CD4-positive, CD25-positive, alpha-beta regulatory T cell (primary cell): ENCODE measurements around the gene IFT27. TPM values are rescaled to one million over a fixed set of nuclear protein-coding genes. Genes with fewer than 3 reads are reported as not detected.

Experiments
- ATAC-seq, 2 donors: fragments of 150-1000 bp; cut with Tn5 transposase; one replicate each; pipeline ENCODE4 v1.10.0; 2021; ENCODE audit warnings: low read depth in 2 of 2, moderate number of reproducible peaks in 2 of 2, moderate library complexity in 1 of 2
- DNase-seq, 3 donors: peaks; one replicate each; pipeline versions ENCODE4 v3.0.0 to v3.0.0-alpha.2; 2012 to 2022; ENCODE audit warnings: mixed read lengths in 1 of 3
- H3K27ac ChIP-seq: one replicate; pipeline ENCODE4 v1.7.0; 2013; ENCODE audit warnings: mild to moderate bottlenecking, low read length; ENCODE audit not compliant: insufficient read depth, poor library complexity, severe bottlenecking
- H3K27me3 ChIP-seq: one replicate; pipeline ENCODE4 v1.7.0; 2013; ENCODE audit warnings: low read length; ENCODE audit not compliant: control insufficient read depth, insufficient read depth
- H3K36me3 ChIP-seq: one replicate; pipeline ENCODE4 v1.7.0; 2013; ENCODE audit warnings: mild to moderate bottlenecking, low read length, moderate library complexity; ENCODE audit not compliant: control insufficient read depth, insufficient read depth
- H3K4me1 ChIP-seq: 2 replicates; pipeline ENCODE4 v1.7.0; 2013; ENCODE audit warnings: mild to moderate bottlenecking, low read length; ENCODE audit not compliant: insufficient read depth, control insufficient read depth, poor library complexity, severe bottlenecking
- H3K4me3 ChIP-seq: one replicate; pipeline ENCODE4 v1.7.0; 2013; ENCODE audit warnings: low read depth, mild to moderate bottlenecking, low read length, moderate library complexity
- H3K9me3 ChIP-seq, 2 experiments: 1 replicate in 1 of 2; 2 replicates in 1 of 2; pipeline ENCODE4 v1.7.0; 2013; ENCODE audit warnings: low read length in 2 of 2, mild to moderate bottlenecking in 1 of 2, moderate library complexity in 1 of 2; ENCODE audit not compliant: control insufficient read depth in 2 of 2
- H3K27ac Mint-ChIP-seq, 3 donors: one replicate each; pipeline ENCODE4 v1.8.0; 2020 to 2022; ENCODE audit warnings: mild to moderate bottlenecking in 3 of 3, mixed read lengths in 3 of 3, moderate library complexity in 2 of 3
- H3K27me3 Mint-ChIP-seq: one replicate; pipeline ENCODE4 v1.8.0; 2022; ENCODE audit warnings: mild to moderate bottlenecking, mixed read lengths
- H3K36me3 Mint-ChIP-seq: one replicate; pipeline ENCODE4 v1.8.0; 2020; ENCODE audit warnings: mixed read lengths
- H3K4me1 Mint-ChIP-seq, 4 donors: one replicate each; pipeline ENCODE4 v1.8.0; 2020 to 2022; ENCODE audit warnings: mixed read lengths in 4 of 4, mild to moderate bottlenecking in 1 of 4
- H3K4me3 Mint-ChIP-seq, 4 donors: one replicate each; pipeline ENCODE4 v1.8.0; 2020 to 2022; ENCODE audit warnings: mild to moderate bottlenecking in 4 of 4, mixed read lengths in 4 of 4, moderate library complexity in 3 of 4
- H3K9me3 Mint-ChIP-seq, 7 donors: one replicate each; pipeline ENCODE4 v1.8.0; 2020 to 2022; ENCODE audit warnings: mixed read lengths in 7 of 7, mild to moderate bottlenecking in 3 of 7, moderate library complexity in 2 of 7
- polyA plus RNA-seq, 4 donors: library from polyadenylated mRNA; unstranded; fragments of 300-500 nt; fragmentation: Illumina TruSeq; gene quantifications; one replicate each; pipeline ENCODE4 v1.2.3, GENCODE V29; 2021
- total RNA-seq: library from RNA; stranded (reverse); gene quantifications from one replicate; pipeline ENCODE4 v1.2.3, GENCODE V29; 2022

IFT27 gene
- total and polyA plus RNA-seq, 5 donors from 2014 or later = 12.0 to 20.8 (median 16.1) TPM

- DNase-seq (peak in 1 of 3 donors; percentile 19), ATAC-seq (no peak)
- peaks cover 0 to 2% (median 0%) of the 10 kb centered on the region in 7 donors for H3K9me3 Mint-ChIP-seq
- peak within 1 kb of the TSS in 2 of 4 donors; percentile 11 to 65 for H3K4me3 Mint-ChIP-seq
- no peak within 1 kb of the TSS for H3K4me3 ChIP-seq
- peaks cover 9% of the 10 kb centered on the region for H3K4me1 ChIP-seq
- H3K27me3 Mint-ChIP-seq = peaks cover 83% of the 10 kb centered on the region
- peaks cover 17% of the 10 kb centered on the region for H3K27me3 ChIP-seq
- no peak within 1 kb of the TSS for H3K27ac Mint-ChIP-seq
- peaks cover 0 to 7% (median 0%) of the 10 kb centered on the region in 4 donors for H3K4me1 Mint-ChIP-seq
- H3K36me3 Mint-ChIP-seq = no peaks in the 10 kb centered on the region
- no peaks in the 10 kb centered on the region for H3K36me3 ChIP-seq
- no peaks in the 10 kb centered on the region for H3K9me3 ChIP-seq
- H3K27ac ChIP-seq = no peak within 1 kb of the TSS
These were observed 41.0 kb upstream of the IFT27 start, which contains the start of gene PVALB for GRCh38 chr22:36816636-36817524. Gene PVALB, minus strand, starts transcription at chr22:36817035. Its CDS starts 30 bp downstream, at chr22:36817005.

- peaks cover 0 to 2% (median 0%) of the 10 kb centered on the region in 7 donors for H3K9me3 Mint-ChIP-seq
- no peaks in the 10 kb centered on the region for H3K36me3 Mint-ChIP-seq
- no peak overlapping the region for H3K27ac ChIP-seq
- no peaks in the 10 kb centered on the region for H3K36me3 ChIP-seq
- peaks cover 0 to 7% (median 0%) of the 10 kb centered on the region in 4 donors for H3K4me1 Mint-ChIP-seq
- DNase-seq (no peak), ATAC-seq (no peak)
- H3K27me3 Mint-ChIP-seq = peaks cover 82% of the 10 kb centered on the region
- H3K4me3 Mint-ChIP-seq = no peak overlapping the region
- no peaks in the 10 kb centered on the region for H3K9me3 ChIP-seq
- H3K4me3 ChIP-seq = no peak overlapping the region
- no peak overlapping the region for H3K27ac Mint-ChIP-seq
- H3K4me1 ChIP-seq = peaks cover 9% of the 10 kb centered on the region
- H3K27me3 ChIP-seq = peaks cover 17% of the 10 kb centered on the region
These were observed 40.4 kb upstream of the IFT27 start for GRCh38 chr22:36816339-36816635.

DNA sequence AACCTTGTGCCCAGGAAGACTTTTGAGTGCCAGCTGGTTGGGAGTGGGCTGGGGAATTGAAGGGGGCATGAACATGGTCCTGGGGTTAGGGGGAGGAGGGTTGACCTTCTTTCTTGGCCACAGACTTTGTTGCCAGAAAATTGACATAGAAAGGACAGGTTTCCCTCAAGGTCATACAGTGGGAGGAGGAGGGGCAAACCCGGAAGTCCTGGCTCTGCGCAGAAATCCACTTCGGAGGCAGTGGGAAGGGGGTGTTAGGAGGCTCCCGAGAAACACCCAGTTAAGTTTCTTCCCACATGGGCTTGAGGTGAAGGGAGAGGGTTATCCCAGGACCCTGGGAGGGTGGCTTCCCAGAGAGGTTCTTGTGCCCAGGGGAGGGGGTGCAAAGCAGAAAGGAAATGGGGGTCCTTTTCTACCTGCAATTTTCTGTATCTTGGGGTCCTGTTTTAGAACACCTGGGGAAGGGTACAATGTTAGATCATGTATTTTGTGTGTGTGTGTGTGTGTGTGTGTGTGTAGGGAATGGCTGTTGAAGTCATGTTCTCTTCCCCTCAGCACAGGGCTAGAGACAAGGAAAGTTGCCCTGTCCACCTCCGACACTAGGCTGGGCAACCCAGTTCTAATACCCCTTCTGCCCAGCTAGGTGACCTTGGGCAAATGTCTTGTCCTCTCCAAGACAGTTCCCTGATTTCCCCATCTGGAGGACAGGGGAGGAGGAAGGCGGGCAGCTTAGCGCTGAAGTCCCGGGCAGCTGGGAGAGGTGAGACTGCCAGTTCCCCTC lies 39.8 kb upstream of the IFT27 start:
- Histone ChIP-seq H3K9me3 (no peaks in the 10 kb centered on the region), H3K4me3 (no peak overlapping the region), H3K4me1 (peaks cover 9% of the 10 kb centered on the region), H3K27ac (no peak overlapping the region), H3K27me3 (peaks cover 17% of the 10 kb centered on the region), H3K36me3 (no peaks in the 10 kb centered on the region)
- DNase-seq (no peak), ATAC-seq (no peak)
- Mint-ChIP-seq H3K4me1 (peaks cover 0 to 7% (median 0%) of the 10 kb centered on the region in 4 donors), H3K9me3 (peaks cover 0 to 2% (median 0%) of the 10 kb centered on the region in 7 donors), H3K36me3 (no peaks in the 10 kb centered on the region), H3K27ac (no peak overlapping the region), H3K27me3 (peaks cover 76% of the 10 kb centered on the region), H3K4me3 (no peak overlapping the region)

DNA sequence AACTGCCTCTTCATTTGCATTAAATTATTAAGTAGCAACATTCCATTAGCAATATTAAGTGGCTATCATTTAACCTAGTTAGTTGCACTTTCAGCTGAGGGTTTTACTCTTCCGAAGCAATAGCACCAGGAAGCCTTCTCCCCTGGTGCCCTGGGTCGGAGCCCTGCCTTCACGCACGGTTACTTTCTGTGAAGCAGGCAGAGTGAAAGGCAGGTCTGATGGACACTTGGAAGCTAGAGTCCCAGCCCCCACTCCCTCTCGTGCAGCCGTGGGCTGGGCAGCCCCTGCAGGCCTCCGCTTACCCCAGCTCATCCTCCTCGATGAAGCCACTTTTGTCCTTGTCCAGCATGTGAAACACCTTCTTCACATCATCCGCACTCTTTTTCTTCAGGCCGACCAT lies 38.9 kb upstream of the IFT27 start:
- no peak overlapping the region for H3K4me3 Mint-ChIP-seq
- Histone ChIP-seq H3K36me3 (no peaks in the 10 kb centered on the region), H3K27ac (no peak overlapping the region), H3K27me3 (peaks cover 17% of the 10 kb centered on the region), H3K4me1 (peaks cover 9% of the 10 kb centered on the region), H3K4me3 (no peak overlapping the region), H3K9me3 (no peaks in the 10 kb centered on the region)
- peaks cover 67% of the 10 kb centered on the region for H3K27me3 Mint-ChIP-seq
- peak overlapping the region in 1 of 3 donors; percentile 91 for H3K27ac Mint-ChIP-seq
- peaks cover 0 to 7% (median 0%) of the 10 kb centered on the region in 4 donors for H3K4me1 Mint-ChIP-seq
- DNase-seq (no peak), ATAC-seq (no peak)
- no peaks in the 10 kb centered on the region for H3K36me3 Mint-ChIP-seq
- peaks cover 0 to 2% (median 0%) of the 10 kb centered on the region in 7 donors for H3K9me3 Mint-ChIP-seq

DNA sequence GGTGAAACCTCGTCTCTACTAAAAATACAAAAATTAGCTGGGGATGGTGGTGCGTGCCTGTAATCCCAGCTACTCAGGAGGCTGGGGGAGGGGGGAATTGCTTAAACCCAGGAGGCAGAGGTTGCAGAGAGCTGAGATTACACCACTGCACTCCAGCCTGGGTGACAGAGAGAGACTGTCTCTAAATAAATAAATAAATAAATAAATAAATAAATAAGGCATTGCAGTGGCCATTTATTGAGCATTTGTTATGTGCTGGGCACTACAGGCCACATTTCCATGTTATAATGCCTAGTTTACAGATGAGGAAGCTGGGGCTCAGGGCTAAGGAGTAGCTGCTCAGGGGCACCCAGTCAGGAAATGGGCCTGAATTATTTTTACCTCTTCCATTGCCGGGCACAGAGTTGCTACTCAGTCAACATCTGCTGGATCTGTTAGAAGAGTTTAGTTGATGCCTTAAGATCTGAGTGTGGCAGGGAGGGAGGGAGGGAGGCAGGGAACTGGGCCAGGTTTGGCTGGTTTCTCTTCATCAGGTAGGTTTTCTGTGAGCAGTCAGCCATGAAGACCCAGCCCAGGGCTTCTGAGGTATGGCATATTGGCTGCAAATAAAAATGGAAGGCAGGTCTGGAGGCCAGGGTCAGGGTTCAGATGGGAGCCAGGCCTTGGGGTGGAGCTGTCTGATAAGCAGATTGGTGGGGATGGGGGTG lies 35.3 kb upstream of the IFT27 start:
- no peak overlapping the region for H3K4me3 Mint-ChIP-seq
- no peak for ATAC-seq

DNA sequence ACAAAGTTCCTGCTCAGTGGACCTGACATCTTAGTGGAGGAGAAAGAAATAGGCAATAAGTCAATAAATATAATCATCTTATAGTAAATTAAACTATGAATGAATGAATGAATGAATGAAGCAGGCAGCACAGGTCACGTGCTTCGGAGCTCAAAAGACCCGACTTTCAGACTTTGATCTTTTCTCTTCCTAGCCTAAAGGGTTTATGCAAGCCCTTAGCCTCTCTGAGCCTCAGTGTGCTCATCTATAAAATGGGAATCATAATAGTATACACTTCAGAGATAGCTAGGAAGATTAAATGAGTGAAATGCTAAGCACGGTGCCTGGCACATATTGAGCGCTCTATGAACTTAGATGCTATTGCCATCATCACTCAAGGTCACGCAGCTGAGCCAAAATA lies 33.4 kb upstream of the IFT27 start:
- H3K4me3 ChIP-seq = no peak overlapping the region
- no peaks in the 10 kb centered on the region for H3K36me3 Mint-ChIP-seq
- peaks cover 17% of the 10 kb centered on the region for H3K27me3 Mint-ChIP-seq
- ATAC-seq (no peak), DNase-seq (no peak)
- H3K27ac ChIP-seq = no peak overlapping the region
- H3K36me3 ChIP-seq = no peaks in the 10 kb centered on the region
- H3K4me3 Mint-ChIP-seq = no peak overlapping the region
- H3K4me1 Mint-ChIP-seq = peaks cover 0 to 20% (median 11%) of the 10 kb centered on the region in 4 donors
- peak overlapping the region in 2 of 3 donors; percentile 69 to 81 for H3K27ac Mint-ChIP-seq
- H3K9me3 Mint-ChIP-seq = no peaks in the 10 kb centered on the region
- peaks cover 3% of the 10 kb centered on the region for H3K4me1 ChIP-seq
- no peaks in the 10 kb centered on the region for H3K27me3 ChIP-seq
- H3K9me3 ChIP-seq = no peaks in the 10 kb centered on the region

More for the DNA sequence above, 35.3 kb upstream of the IFT27 start:
- DNase-seq = no peak
- Histone ChIP-seq H3K27me3 (peaks cover 9% of the 10 kb centered on the region), H3K4me3 (no peak overlapping the region), H3K27ac (no peak overlapping the region), H3K36me3 (no peaks in the 10 kb centered on the region), H3K9me3 (no peaks in the 10 kb centered on the region), H3K4me1 (peaks cover 3% of the 10 kb centered on the region)
- H3K4me1 Mint-ChIP-seq = peaks cover 0 to 20% (median 11%) of the 10 kb centered on the region in 4 donors
- no peak overlapping the region for H3K27ac Mint-ChIP-seq
- H3K9me3 Mint-ChIP-seq = peaks cover 0 to 2% (median 0%) of the 10 kb centered on the region in 7 donors
- H3K27me3 Mint-ChIP-seq = peaks cover 36% of the 10 kb centered on the region
- no peaks in the 10 kb centered on the region for H3K36me3 Mint-ChIP-seq

- H3K4me1 ChIP-seq = peaks cover 3% of the 10 kb centered on the region
- H3K4me3 ChIP-seq = no peak overlapping the region
- H3K27me3 ChIP-seq = no peaks in the 10 kb centered on the region
- Mint-ChIP-seq H3K27me3 (peaks cover 12% of the 10 kb centered on the region), H3K4me3 (no peak overlapping the region), H3K36me3 (no peaks in the 10 kb centered on the region), H3K9me3 (no peaks in the 10 kb centered on the region), H3K27ac (peak overlapping the region; percentile 15 to 81 (median 69)), H3K4me1 (peaks cover 0 to 20% (median 11%) of the 10 kb centered on the region in 4 donors)
- no peaks in the 10 kb centered on the region for H3K9me3 ChIP-seq
- no peak overlapping the region for H3K27ac ChIP-seq
- DNase-seq (peak in 1 of 3 donors; percentile 61), ATAC-seq (peak; percentile 43 to 59)
- H3K36me3 ChIP-seq = no peaks in the 10 kb centered on the region
These were observed 32.9 kb upstream of the IFT27 start for GRCh38 chr22:36808721-36809344.
